Esophagus muscularis mucosa (tissue), 4 donors: ENCODE results near the gene DNAJC5. TPM values are rescaled to one million over a fixed set of nuclear protein-coding genes. Genes with fewer than 3 reads are reported as not detected.
"Not testable (repeated sequence)": the region's sequence is repeated elsewhere in the genome, so short reads cannot be mapped to it uniquely, and the experiment has no call there.

Experiments used
- DNase-seq: peaks from one replicate; pipeline ENCODE4 v3.0.0-alpha.2; 2017; ENCODE audit errors: extremely low spot score
- H3K27ac ChIP-seq, 4 donors: fragments of 200-600 bp; sonication (generic); replicated peaks in 1 of 4; 1 replicate in 3 of 4; 2 replicates in 1 of 4; pipeline ENCODE4 v1.5.1; 2016 to 2019; ENCODE audit warnings: mild to moderate bottlenecking in 1 of 4
- H3K27me3 ChIP-seq, 4 donors: fragments of 200-600 bp; sonication (generic); one replicate each; pipeline versions ENCODE4 v1.5.1 to v1.6.0; 2016 to 2019
- H3K36me3 ChIP-seq, 4 donors: fragments of 200-600 bp; sonication (generic); one replicate each; pipeline ENCODE4 v1.5.1; 2016 to 2019
- H3K4me1 ChIP-seq, 4 donors: fragments of 200-600 bp; sonication (generic); one replicate each; pipeline ENCODE4 v1.5.1; 2016 to 2019
- H3K4me3 ChIP-seq, 4 donors: fragments of 200-600 bp; sonication (generic); 1 replicate in 2 of 4; 2 replicates in 2 of 4; pipeline ENCODE4 v1.5.1; 2016 to 2019; ENCODE audit warnings: mild to moderate bottlenecking in 4 of 4, moderate library complexity in 1 of 4
- H3K9me3 ChIP-seq, 4 donors: fragments of 200-600 bp; sonication (generic); 1 replicate in 3 of 4; 2 replicates in 1 of 4; pipeline ENCODE4 v1.5.1; 2016 to 2019
- EP300 ChIP-seq: sonication (generic); formaldehyde crosslinking; IDR thresholded peaks from one replicate; pipeline ENCODE4 v1.6.1; 2017; ENCODE audit warnings: antibody characterized with exemption
- POLR2A ChIP-seq: fragments of 450-650 bp; IDR thresholded peaks from one replicate; pipeline ENCODE4 v1.6.1; 2017; ENCODE audit warnings: antibody characterized with exemption, moderate library complexity, mild to moderate bottlenecking, low read depth
- POLR2AphosphoS5 ChIP-seq, 2 donors: sonication (generic); formaldehyde crosslinking; IDR thresholded peaks; one replicate each; pipeline ENCODE4 v1.6.1; 2017; ENCODE audit warnings: antibody characterized with exemption in 2 of 2
- WGBS: methylation state at CpG from one replicate; pipeline ENCODE4 v1.1.5; 2018; 5-methylcytosine and 5-hydroxymethylcytosine counted together
- intact Hi-C: fragments of 100-400 bp; cut with DNase I; formaldehyde crosslinking; loops from one replicate; pipeline ENCODE4 v1.15.1; 2023
- total RNA-seq, 4 donors: library from RNA; depleted of rRNA; stranded (reverse); fragments of >200 nt; gene quantifications; one replicate each; pipeline versions ENCODE4 v1.1.0 to v1.2.1, GENCODE V29; 2016
- TF ChIP-seq, protein P1 (sequence below), 3 experiments: fragments of 200-600 bp in 2 of 3; fragments of 450-650 bp in 1 of 3; sonication (generic) in 2 of 3; IDR thresholded peaks; one replicate each; pipeline ENCODE4 v1.5.1; 2017 to 2019; ENCODE audit warnings: antibody characterized with exemption in 3 of 3, mild to moderate bottlenecking in 2 of 3, moderate library complexity in 1 of 3

The DNAJC5 gene
- total RNA-seq, 4 donors from 2014 or later, result 39.5 to 64.9 (median 53.1) TPM

DNA sequence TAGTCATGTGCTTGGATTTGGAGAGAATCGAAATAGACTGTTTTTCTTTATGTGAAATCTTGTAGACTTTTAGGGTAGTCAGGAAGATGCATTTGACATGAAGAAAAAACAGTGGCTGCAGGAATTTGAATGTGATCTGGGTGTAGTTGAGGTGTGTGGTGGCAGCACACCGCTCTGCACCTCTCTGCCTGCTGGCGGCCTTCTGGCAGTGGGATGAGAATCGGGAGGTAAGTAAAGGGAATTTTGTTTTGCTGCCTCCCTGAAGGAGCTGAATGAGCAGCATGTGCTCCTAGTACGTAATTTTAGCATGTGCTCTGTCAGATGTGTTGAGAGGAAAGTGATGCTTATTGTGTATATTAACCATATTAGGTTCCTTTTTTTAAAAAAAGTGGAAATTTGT, 26.7 kb upstream of the DNAJC5 start:
- no peaks in the 10 kb centered on the region for H3K27me3 ChIP-seq
- H3K36me3 ChIP-seq, result peaks cover 34 to 53% (median 50%) of the 10 kb centered on the region in 4 donors
- WGBS, result 94% methylated on average over 5 of the region's 5 CpGs
- H3K4me1 ChIP-seq, result peaks cover 26 to 62% (median 39%) of the 10 kb centered on the region in 4 donors
- H3K27ac ChIP-seq, result no peak overlapping the region
- no peaks in the 10 kb centered on the region for H3K9me3 ChIP-seq
- no peak for DNase-seq
- intact Hi-C loops, result no loop called here
- H3K4me3 ChIP-seq, result no peak overlapping the region
- TF ChIP-seq POLR2AphosphoS5 (IDR thresholded peaks at IDR 0.05) (no peak), POLR2A (no peak)
- TF ChIP-seq, protein P1, sequence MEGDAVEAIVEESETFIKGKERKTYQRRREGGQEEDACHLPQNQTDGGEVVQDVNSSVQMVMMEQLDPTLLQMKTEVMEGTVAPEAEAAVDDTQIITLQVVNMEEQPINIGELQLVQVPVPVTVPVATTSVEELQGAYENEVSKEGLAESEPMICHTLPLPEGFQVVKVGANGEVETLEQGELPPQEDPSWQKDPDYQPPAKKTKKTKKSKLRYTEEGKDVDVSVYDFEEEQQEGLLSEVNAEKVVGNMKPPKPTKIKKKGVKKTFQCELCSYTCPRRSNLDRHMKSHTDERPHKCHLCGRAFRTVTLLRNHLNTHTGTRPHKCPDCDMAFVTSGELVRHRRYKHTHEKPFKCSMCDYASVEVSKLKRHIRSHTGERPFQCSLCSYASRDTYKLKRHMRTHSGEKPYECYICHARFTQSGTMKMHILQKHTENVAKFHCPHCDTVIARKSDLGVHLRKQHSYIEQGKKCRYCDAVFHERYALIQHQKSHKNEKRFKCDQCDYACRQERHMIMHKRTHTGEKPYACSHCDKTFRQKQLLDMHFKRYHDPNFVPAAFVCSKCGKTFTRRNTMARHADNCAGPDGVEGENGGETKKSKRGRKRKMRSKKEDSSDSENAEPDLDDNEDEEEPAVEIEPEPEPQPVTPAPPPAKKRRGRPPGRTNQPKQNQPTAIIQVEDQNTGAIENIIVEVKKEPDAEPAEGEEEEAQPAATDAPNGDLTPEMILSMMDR (IDR thresholded peaks at IDR 0.05), result no peak

DNA sequence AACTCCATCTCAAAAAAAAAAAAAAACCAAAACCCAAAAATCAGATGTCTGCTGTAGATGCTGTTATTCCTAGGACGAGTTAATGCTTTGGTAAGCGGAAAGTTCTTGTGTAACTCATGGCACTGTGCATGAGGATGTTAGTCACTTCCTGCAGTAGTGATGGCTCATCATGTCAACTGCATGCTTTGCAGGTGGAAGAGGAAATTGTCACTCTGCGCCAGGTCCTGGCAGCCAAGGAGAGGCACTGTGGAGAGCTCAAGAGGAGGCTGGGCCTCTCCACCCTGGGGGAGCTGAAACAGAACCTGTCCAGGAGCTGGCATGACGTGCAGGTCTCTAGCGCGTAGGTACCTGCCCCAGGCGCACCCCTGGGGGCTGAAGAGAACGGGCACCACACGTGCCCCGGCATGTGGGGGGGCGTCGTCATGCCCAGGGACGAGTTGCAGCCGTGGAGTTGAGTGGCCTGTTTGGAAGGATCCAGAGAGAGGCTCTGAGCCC, 21.4 kb upstream of the DNAJC5 start:
- Histone ChIP-seq H3K27ac (peak overlapping the region in 3 of 4 donors; percentile 65 to 74 (median 72)), H3K9me3 (no peaks in the 10 kb centered on the region), H3K4me1 (peaks cover 6 to 21% (median 7%) of the 10 kb centered on the region in 4 donors), H3K27me3 (no peaks in the 10 kb centered on the region), H3K4me3 (no peak overlapping the region), H3K36me3 (peaks cover 79 to 100% (median 98%) of the 10 kb centered on the region in 4 donors)
- no peak for DNase-seq
- peak; percentile 80 to 84 for TF ChIP-seq POLR2AphosphoS5 (IDR thresholded peaks at IDR 0.05)
- TF ChIP-seq, protein P1 (IDR thresholded peaks at IDR 0.05), result no peak
- 75% methylated on average over 14 of the region's 14 CpGs for WGBS
- intact Hi-C loops, result no loop called here

DNA sequence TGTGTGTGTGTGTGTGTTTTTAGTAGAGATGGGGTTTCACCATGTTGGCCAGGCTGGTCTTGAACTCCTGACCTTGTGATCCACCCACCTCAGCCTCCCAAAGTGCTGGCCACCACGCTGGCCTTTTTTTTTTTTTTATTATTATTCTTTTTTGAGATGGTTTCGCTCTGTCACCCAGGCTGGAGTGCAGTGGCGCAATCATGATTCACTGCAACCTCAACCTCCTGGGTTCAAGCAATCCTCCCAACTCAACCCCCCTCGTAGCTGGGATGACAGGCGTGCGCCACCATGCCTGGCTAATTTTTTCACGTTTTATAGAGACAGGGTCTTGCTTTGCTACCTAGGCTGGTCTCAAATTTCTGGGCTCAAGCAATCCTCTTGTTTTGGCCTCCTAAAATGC, 20.7 kb upstream of the DNAJC5 start:
- H3K36me3 ChIP-seq, result peaks cover 79 to 100% (median 97%) of the 10 kb centered on the region in 4 donors
- 80% methylated on average over 7 of the region's 7 CpGs for WGBS
- H3K27ac ChIP-seq, H3K27me3 ChIP-seq, H3K9me3 ChIP-seq, H3K4me3 ChIP-seq, intact Hi-C loops, DNase-seq: not testable (repeated sequence)
- peaks cover 6 to 15% (median 7%) of the 10 kb centered on the region in 4 donors for H3K4me1 ChIP-seq

DNA sequence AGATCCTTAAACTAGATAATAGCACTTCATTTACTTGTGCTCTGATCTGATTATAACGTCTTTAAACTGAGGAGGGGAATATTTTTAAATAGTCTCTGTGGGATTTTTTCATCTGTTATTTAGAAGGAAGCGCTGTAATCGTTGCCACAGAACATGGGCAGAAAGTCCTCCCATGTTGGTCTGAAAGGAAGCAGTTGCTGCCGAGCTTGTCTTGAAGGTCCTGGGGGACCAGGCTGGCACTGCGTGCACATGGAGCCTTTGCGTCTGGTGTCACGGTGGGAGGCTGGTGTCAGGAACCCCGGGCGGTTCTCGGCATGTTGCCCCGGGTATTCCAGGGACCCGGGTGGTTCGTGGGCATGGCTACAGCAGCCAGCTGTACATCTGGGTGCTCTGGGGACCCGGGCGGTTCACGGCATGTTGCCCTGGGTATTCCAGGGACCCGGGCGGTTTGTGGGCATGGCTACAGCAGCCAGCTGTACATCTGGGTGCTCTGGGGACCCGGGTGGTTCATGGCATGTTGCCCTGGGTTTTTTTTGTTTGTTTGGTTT, 18.4 kb upstream of the DNAJC5 start:
- no peaks in the 10 kb centered on the region for H3K27me3 ChIP-seq
- H3K36me3 ChIP-seq, result peaks cover 58 to 92% (median 88%) of the 10 kb centered on the region in 4 donors
- H3K4me1 ChIP-seq, result peaks cover 6 to 15% (median 7%) of the 10 kb centered on the region in 4 donors
- TF ChIP-seq POLR2AphosphoS5 (IDR thresholded peaks at IDR 0.05) (no peak), EP300 (no peak), POLR2A (no peak)
- TF ChIP-seq, protein P1 (IDR thresholded peaks at IDR 0.05), result no peak
- intact Hi-C loops, result no loop called here
- 86% methylated on average over 11 of the region's 19 CpGs for WGBS
- H3K4me3 ChIP-seq, result no peak overlapping the region
- no peak for DNase-seq
- H3K9me3 ChIP-seq, result no peaks in the 10 kb centered on the region
- no peak overlapping the region for H3K27ac ChIP-seq

DNA sequence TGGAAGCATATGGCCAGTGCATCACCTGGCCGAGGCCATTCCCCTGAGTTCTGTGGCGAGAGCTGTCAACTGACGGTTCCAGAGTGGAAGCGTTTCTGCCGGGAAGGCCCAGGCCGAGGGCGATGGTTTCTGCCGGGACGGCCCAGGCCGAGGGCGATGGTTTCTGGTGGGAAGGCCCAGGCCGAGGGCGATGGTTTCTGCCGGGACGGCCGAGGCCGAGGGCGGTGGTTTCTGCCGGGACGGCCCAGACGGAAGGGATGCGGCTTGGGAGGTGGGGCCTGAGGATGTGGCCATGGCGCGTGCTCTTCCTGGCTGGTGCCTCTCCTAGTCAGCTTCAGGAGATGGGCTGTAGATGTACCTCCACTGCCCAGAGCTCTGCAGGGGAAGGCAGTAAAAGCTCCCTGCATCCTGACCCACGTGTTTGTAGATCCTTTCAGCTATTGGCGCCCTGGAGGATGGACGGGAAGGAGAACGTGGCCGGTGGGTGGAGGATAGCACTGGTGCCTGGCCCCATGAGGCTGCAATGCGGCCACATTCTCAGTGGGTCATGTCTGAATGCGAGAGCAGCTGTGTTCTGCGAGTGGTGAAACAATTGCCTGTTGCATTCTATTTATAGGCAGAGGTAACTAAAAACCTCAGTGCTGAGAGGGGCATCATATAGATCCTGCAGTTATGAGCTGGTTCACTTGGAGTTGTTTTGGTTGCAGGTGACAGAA, 17.0 kb upstream of the DNAJC5 start:
- no peak overlapping the region for H3K27ac ChIP-seq
- H3K9me3 ChIP-seq, result no peaks in the 10 kb centered on the region
- TF ChIP-seq POLR2A (no peak), POLR2AphosphoS5 (IDR thresholded peaks at IDR 0.05) (no peak), EP300 (no peak)
- TF ChIP-seq, protein P1 (IDR thresholded peaks at IDR 0.05), result no peak
- peaks cover 3 to 15% (median 7%) of the 10 kb centered on the region in 4 donors for H3K4me1 ChIP-seq
- 90% methylated on average over 32 of the region's 32 CpGs for WGBS
- no peak for DNase-seq
- no peak overlapping the region for H3K4me3 ChIP-seq
- intact Hi-C loops, result no loop called here
- no peaks in the 10 kb centered on the region for H3K27me3 ChIP-seq
- H3K36me3 ChIP-seq, result peaks cover 52 to 92% (median 89%) of the 10 kb centered on the region in 4 donors
